Measurements from ENCODE around the gene VEGFA. TPM values are rescaled to one million over a fixed set of nuclear protein-coding genes. Genes with fewer than 3 reads are reported as not detected.

Gene VEGFA
- total RNA-seq, 4 donors from 2014 or later = 81.0 to 247 (median 156) TPM

DNA sequence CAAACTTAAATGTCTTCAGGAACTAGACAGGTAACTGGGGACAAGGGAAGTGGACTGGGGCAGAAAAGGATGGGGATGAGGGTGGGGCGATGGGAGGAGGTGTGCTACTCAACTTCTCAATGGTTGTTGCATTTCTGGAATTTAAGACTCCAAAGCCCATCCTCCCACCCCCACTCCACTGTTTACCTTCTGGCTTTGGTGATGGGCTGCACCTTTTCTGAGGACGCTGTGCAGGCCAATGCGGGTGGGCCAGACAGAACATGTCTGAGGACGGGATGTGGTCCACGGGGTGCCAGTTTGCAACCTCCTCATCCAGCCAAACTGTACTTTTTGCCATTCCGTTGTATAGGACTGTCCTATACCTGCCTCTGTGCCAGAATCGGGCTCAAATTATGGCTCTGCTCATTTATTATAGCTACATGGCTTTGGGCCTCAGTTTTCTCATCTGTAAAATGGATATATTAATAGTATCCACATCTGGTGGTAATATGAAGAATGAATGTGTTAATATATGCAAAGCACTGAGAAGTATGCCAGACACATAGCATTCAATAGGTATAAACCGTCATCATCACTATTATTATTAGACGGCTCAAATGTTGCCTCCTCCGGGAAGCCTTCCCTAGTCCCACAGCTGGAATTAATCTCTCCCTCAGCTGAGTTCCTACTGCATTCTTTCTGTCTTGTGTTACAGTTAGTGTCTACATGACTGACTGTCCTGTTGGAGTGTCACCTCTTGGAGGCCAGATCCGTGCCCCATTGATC, 31.0 kb upstream of the VEGFA start:
- Histone ChIP-seq H3K36me3 (no peaks in the 10 kb centered on the region), H3K9me3 (no peaks in the 10 kb centered on the region), H3K4me1 (no peaks in the 10 kb centered on the region), H3K27ac (no peak overlapping the region), H3K4me3 (no peak overlapping the region), H3K27me3 (no peaks in the 10 kb centered on the region)
- TF ChIP-seq CTCF (IDR thresholded peaks at IDR 0.05) = no peak
- no peak for TF ChIP-seq POLR2A (IDR thresholded peaks at IDR 0.05)
- intact Hi-C loops (cut with DNase I; ENCODE audit: low total_unique reads) = no loop called here
- DNase-seq = peak in 1 of 2 donors; percentile 5

DNA sequence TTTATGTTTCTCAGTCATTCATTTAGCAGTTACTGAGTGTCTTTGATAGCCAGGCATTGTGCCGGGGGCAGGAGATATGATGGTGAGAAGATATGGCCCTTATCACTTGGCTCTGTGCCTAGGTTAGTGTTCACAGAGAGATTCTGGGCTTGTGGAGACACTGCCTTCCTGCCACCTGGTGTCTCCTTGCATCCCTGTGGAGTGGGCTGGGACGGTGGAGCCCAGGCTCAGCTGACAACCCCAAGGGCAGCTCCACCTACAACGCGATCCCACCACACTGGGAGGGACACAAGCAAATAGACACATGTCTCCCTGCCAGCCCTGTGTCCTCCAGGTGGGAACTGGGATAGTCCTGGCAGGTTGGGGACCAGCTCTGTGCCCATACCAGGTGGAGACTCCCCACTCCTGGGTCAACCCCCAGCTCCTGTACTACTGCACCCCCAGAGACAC, 30.3 kb upstream of the VEGFA start:
- DNase-seq = peak in 1 of 2 donors; percentile 11
- Histone ChIP-seq H3K36me3 (no peaks in the 10 kb centered on the region), H3K9me3 (no peaks in the 10 kb centered on the region), H3K27ac (no peak overlapping the region), H3K27me3 (no peaks in the 10 kb centered on the region), H3K4me1 (no peaks in the 10 kb centered on the region), H3K4me3 (no peak overlapping the region)
- TF ChIP-seq POLR2A (IDR thresholded peaks at IDR 0.05) = no peak
- no peak for TF ChIP-seq CTCF (IDR thresholded peaks at IDR 0.05)
- intact Hi-C loops (cut with DNase I; ENCODE audit: low total_unique reads) = no loop called here

- Histone ChIP-seq H3K27ac (no peak overlapping the region), H3K9me3 (no peaks in the 10 kb centered on the region), H3K27me3 (no peaks in the 10 kb centered on the region), H3K4me3 (no peak overlapping the region), H3K36me3 (no peaks in the 10 kb centered on the region), H3K4me1 (no peaks in the 10 kb centered on the region)
- intact Hi-C loops (cut with DNase I; ENCODE audit: low total_unique reads) = no loop called here
- TF ChIP-seq CTCF (IDR thresholded peaks at IDR 0.05) = no peak
- no peak for TF ChIP-seq POLR2A (IDR thresholded peaks at IDR 0.05)
- DNase-seq = no peak
Measured at GRCh38 chr6:43740321-43740960, 29.6 kb upstream of the VEGFA start.

- H3K36me3 ChIP-seq = no peaks in the 10 kb centered on the region
- DNase-seq = no peak
- intact Hi-C loops (cut with DNase I; ENCODE audit: low total_unique reads) = no loop called here
- H3K4me3 ChIP-seq = no peak overlapping the region
- no peaks in the 10 kb centered on the region for H3K4me1 ChIP-seq
- H3K27ac ChIP-seq = no peak overlapping the region
- no peaks in the 10 kb centered on the region for H3K27me3 ChIP-seq
- no peaks in the 10 kb centered on the region for H3K9me3 ChIP-seq
- TF ChIP-seq POLR2A (IDR thresholded peaks at IDR 0.05) (no peak), CTCF (IDR thresholded peaks at IDR 0.05) (no peak)
Measured at GRCh38 chr6:43740961-43741764, 28.8 kb upstream of the VEGFA start.
